Activated CD8-positive, alpha-beta memory T cell treated with anti-CD3 and anti-CD28 coated beads for 36 hours (primary cell): ENCODE measurements around the gene ATG16L1. TPM values are rescaled to one million over a fixed set of nuclear protein-coding genes. Genes with fewer than 3 reads are reported as not detected.

ENCODE experiments used
- CTCF ChIA-PET: fragments of 350-600 bp; sonication (Branson Sonifier 250); formaldehyde crosslinking; loops from one replicate; lab custom pipeline; 2021; ENCODE audit warnings: antibody characterized with exemption; lab: Charles Lee
- POLR2A ChIA-PET: fragments of 350-600 bp; sonication (Branson Sonifier 250); formaldehyde crosslinking; loops from one replicate; lab custom pipeline; 2021; ENCODE audit warnings: antibody characterized with exemption; lab: Charles Lee
- total RNA-seq, 2 experiments: library from RNA; stranded (reverse); gene quantifications; one replicate each; pipeline ENCODE4 v1.2.3, GENCODE V29; 2021

ATG16L1 gene
- total RNA-seq, 2 experiments from 2014 or later: 29.0 to 29.2 TPM

- ChIA-PET POLR2A (no interaction called here), CTCF (no interaction called here)
These were observed 26.0 kb upstream of the ATG16L1 start for GRCh38 chr2:233225230-233226068.

- ChIA-PET POLR2A (no interaction called here), CTCF (no interaction called here)
These were observed 24.9 kb upstream of the ATG16L1 start for GRCh38 chr2:233226511-233227031.

- POLR2A ChIA-PET: no interaction called here
- CTCF ChIA-PET: no interaction called here
These were observed 24.0 kb upstream of the ATG16L1 start for GRCh38 chr2:233227346-233227978.

- POLR2A ChIA-PET: no interaction called here
- CTCF ChIA-PET: interaction anchor here (0.6 to 1.1 kb wide), 3 partner anchors 16 to 1550 kb away, joined by 3 to 5 read pairs (median 3); no protein-coding TSS in a partner anchor
These were observed 23.1 kb upstream of the ATG16L1 start for GRCh38 chr2:233228376-233228775.

GRCh38 chr2:233233618-233234230, 17.7 kb upstream of the ATG16L1 start:
- ChIA-PET POLR2A (no interaction called here), CTCF (no interaction called here)

- ChIA-PET POLR2A (interaction anchor here (0.6 kb wide), 1 partner anchor 511 kb away, joined by 10 read pairs; no protein-coding TSS in a partner anchor), CTCF (interaction anchor here (1.2 kb wide), 1 partner anchor 173 kb away, joined by 3 read pairs; no protein-coding TSS in a partner anchor)
These were observed 17.2 kb upstream of the ATG16L1 start for GRCh38 chr2:233234264-233234663.

GRCh38 chr2:233234996-233235395, 16.5 kb upstream of the ATG16L1 start:
- ChIA-PET POLR2A (interaction anchor here (0.6 to 0.8 kb wide), 3 partner anchors 156 to 512 kb away, joined by 6 to 10 read pairs (median 9); no protein-coding TSS in a partner anchor), CTCF (interaction anchor here (0.7 to 1.2 kb wide), 3 partner anchors 13 to 193 kb away, joined by 3 to 4 read pairs (median 3); no protein-coding TSS in a partner anchor)

GRCh38 chr2:233235977-233236376, 15.5 kb upstream of the ATG16L1 start:
- CTCF ChIA-PET: no interaction called here

GRCh38 chr2:233236820-233237589, 14.5 kb upstream of the ATG16L1 start:
- POLR2A ChIA-PET: no interaction called here
- CTCF ChIA-PET: interaction anchor here (1.5 kb wide), 1 partner anchor 14 kb away, joined by 5 read pairs; the partner anchor contains the start of gene ATG16L1

More at GRCh38 chr2:233235977-233236376, 15.5 kb upstream of the ATG16L1 start:
- POLR2A ChIA-PET: no interaction called here

GRCh38 chr2:233240897-233241296, 10.6 kb upstream of the ATG16L1 start:
- ChIA-PET CTCF (interaction anchor here (1.5 kb wide), 1 partner anchor 10 kb away, joined by 3 read pairs; no protein-coding TSS in a partner anchor), POLR2A (interaction anchor here (1.2 kb wide), 1 partner anchor 180 kb away, joined by 3 read pairs; no protein-coding TSS in a partner anchor)

GRCh38 chr2:233241803-233242202, 9.7 kb upstream of the ATG16L1 start:
- ChIA-PET CTCF (interaction anchor here (1.2 to 1.6 kb wide), 2 partner anchors 9 to 11 kb away, joined by 4 to 5 read pairs; partner anchors contain the start of gene ATG16L1), POLR2A (interaction anchor here (0.7 kb wide), 1 partner anchor 20 kb away, joined by 7 read pairs; no protein-coding TSS in a partner anchor)

- ChIA-PET CTCF (interaction anchor here (1.2 to 1.6 kb wide), 2 partner anchors 9 to 12 kb away, joined by 4 to 5 read pairs; partner anchors contain the start of gene ATG16L1), POLR2A (no interaction called here)
These were observed 9.1 kb upstream of the ATG16L1 start for GRCh38 chr2:233242231-233242927.

- ChIA-PET POLR2A (interaction anchor here (0.6 kb wide), 1 partner anchor 309 kb away, joined by 3 read pairs; no protein-coding TSS in a partner anchor), CTCF (interaction anchor here (0.6 kb wide), 2 partner anchors 49 to 340 kb away, joined by 3 to 4 read pairs; no protein-coding TSS in a partner anchor)
These were observed 8.1 kb upstream of the ATG16L1 start for GRCh38 chr2:233243348-233243747.

GRCh38 chr2:233244818-233245217, 6.7 kb upstream of the ATG16L1 start:
- ChIA-PET CTCF (interaction anchor here (1.1 kb wide), 1 partner anchor 16 kb away, joined by 3 read pairs; no protein-coding TSS in a partner anchor), POLR2A (no interaction called here)

GRCh38 chr2:233245406-233245805, 6.1 kb upstream of the ATG16L1 start:
- ChIA-PET CTCF (no interaction called here), POLR2A (no interaction called here)

GRCh38 chr2:233247116-233247515, 4.4 kb upstream of the ATG16L1 start:
- POLR2A ChIA-PET: interaction anchor here (0.6 kb wide), 1 partner anchor 185 kb away, joined by 3 read pairs; no protein-coding TSS in a partner anchor
- CTCF ChIA-PET: interaction anchor here (0.6 kb wide), 1 partner anchor 12 kb away, joined by 4 read pairs; no protein-coding TSS in a partner anchor

- POLR2A ChIA-PET: no interaction called here
- CTCF ChIA-PET: interaction anchor here (0.6 kb wide), 1 partner anchor 13 kb away, joined by 4 read pairs; no protein-coding TSS in a partner anchor
These were observed 3.7 kb upstream of the ATG16L1 start for GRCh38 chr2:233247744-233248143.
